Medulla oblongata (tissue), 1 donor: ENCODE results near the gene WDTC1.

ENCODE experiments used
- DNase-seq: peaks from one replicate; pipeline ENCODE4 v3.0.0-alpha.2; 2015; ENCODE audit errors: extremely low spot score

Gene WDTC1

DNA sequence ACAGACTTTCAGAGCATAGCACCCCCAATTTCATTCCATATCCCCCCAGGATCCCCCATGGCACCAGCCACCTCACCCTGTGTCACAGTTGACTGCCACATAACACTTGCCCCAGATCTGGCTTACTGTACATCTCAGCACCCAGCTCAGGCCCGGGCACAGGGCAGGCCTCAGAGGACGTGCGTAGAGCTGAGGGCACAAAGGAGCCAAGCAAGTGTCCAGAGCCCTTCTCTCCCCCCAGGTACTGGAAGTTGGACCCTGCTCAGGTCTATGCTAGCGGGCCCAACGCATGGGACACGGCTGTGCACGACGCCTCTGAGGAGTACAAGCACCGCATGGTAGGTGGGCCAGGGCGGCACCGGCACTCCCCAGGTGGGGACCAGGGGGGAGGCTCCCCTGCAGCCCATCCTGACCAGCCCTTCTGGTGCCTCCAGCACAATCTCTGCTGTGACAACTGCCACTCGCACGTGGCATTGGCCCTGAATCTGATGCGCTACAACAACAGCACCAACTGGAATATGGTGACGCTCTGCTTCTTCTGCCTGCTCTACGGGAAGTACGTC, 99.4 kb downstream of the WDTC1 start:
- DNase-seq: no peak

DNA sequence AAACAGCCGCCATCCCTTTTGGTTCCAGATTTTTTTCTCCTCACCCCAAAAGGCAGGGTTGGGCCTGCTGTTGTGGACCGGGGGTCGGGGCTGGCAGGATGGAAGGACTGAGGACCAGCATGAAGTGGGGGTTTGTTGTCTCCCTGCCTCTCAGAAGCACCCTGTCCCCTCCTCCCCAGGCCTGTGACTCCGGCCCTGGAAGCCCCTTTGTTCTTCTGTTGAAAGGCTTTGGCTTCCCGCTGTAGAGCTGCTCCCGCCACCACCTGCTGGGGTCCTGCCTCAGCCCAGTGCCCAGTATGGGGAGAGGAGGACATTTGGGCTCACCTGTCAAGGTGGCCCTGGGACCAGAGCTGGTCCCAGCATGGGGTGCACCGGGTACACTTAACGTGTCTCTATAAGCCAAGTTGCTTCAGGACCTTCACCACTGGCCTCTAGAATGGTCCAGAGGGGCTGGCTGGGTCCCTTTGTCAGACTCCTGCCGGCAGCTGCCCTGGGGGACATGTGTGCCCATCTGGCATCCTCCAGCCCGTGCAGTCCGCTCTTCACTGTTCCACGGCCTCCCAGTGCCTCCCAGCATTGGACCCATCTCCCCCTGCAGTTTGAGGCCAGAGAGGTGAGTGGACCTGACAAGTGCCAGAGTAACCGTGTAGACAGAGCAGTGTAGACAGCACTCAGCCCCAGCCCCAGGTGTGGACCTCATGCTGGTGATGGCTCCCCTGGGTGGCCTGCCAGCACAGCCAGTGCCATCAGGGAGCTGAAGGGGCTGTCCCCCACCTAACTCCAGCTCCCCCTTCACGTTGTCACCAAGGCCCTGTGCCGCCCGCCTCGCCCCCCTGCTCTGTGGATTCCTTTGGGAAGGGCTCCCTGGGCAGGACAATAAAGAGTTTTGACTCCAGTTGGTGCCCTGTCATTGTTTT, 101.3 kb downstream of the WDTC1 start:
- DNase-seq: no peak

DNA sequence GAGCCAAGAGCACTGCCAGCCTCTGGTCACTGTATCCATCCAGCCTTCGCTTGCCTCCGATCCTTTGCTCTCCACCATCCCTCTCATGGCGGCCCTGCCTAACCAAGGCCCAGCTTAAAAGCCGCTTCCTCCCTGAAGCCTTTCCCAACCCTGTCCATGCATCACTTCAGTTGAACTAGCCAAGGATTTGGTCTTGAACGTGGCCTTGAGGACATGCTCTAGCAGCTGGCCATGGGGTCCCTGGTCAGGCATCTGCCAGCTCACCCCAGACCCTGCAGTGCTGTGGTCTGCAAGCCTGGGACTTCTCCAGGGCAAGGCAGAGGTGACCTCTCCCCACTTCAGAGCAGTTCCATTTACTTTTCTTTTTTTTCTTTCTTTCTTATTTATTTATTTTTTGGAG, 102.3 kb downstream of the WDTC1 start:
- no peak for DNase-seq

DNA sequence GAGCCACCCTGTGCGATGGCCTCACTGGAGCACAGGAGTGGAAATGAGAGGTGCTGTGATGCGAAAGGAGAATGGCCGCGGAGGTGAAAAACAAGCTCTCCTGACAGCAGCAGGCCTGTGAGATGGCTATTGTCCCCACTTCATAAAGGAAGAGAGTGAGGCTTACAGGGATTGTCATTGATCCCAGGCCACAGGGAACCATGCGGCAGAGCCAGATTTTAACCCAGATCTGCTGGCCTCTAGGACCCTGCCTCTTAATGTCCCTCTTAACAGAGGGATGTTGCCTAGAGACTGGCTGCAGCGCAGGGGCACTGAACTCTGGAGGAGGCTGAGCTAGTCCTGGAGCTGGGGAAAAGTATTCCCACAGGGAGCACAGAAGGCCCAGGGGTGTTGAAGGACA, 104.3 kb downstream of the WDTC1 start:
- DNase-seq: no peak

DNA sequence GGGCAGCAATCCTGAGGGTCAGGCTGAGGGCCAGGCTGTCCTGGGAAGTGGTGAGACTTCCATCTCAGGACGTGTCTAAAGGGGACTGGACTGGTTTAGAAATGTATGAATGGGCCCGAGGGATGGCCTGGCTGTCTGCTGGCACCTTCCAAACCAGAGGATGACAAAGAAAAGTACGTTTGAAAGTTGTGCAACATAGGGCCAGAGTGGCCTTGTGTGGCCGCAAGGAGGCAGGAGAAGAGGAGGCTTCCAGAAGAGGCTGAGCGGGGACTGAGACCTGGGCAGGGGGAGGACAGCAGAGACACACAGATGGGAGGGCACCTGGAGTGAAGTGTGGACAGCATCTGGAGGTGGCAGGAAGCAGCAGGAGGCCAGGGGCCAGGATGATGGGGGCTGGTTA, 104.8 kb downstream of the WDTC1 start:
- DNase-seq: no peak

DNA sequence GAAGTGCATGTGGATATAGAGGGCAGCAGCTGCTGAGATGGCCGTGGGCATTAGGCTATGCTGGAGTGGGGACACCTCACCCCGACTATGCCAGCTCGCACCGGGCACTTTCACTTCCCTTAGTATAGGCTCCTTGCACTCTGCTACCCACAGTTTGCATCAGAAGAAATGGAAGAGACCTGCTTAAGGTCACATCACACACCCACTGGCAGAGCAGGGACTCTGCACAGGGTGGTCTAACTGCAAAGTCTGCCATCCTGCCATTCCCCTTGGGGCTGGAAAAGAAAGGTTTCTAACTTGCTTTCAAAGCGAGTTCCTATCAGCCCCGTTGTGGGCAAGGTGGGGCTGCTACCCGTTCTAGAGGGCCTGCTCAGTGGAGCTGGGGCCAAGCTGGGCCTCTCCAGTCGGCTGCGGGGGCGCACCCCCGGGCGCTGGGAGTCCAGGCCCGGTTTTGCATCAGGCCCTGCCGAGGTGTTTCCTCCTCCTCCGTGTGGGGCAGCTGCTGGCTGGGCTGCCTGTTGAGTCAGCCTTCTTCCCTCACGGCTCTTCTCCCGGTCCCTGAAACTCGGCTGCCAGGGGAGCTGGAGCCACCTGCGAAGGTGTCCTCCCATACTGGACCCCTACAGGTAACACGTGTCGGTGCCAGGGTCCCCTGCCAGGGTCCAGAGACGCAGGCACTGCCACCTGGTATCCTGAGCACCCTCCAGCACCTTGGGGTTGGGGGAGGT, 107.3 kb downstream of the WDTC1 start, which contains the start of gene SYTL1:
Gene SYTL1 (plus strand): TSS at position 498 of the 728 bp plus-strand sequence. CDS start 3,313 bp downstream, outside the sequence.
- DNase-seq: no peak

DNA sequence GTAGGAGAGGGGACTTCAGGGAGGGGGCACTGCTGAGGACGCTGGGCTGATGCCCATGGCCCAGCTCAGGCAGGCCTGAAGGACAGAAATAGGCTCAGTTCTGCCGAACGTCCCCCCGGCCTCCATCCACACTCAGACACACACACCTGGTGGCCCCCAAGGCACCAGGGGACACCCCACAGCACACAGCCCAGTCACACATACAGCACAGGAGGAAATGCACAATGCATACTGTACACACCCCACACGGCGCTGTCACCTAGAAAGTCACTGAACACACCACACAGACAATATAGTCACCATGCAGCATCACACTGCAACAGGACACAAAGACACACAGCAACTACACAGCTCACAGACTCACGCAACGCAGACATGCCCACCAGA, 108.0 kb downstream of the WDTC1 start:
- no peak for DNase-seq

DNA sequence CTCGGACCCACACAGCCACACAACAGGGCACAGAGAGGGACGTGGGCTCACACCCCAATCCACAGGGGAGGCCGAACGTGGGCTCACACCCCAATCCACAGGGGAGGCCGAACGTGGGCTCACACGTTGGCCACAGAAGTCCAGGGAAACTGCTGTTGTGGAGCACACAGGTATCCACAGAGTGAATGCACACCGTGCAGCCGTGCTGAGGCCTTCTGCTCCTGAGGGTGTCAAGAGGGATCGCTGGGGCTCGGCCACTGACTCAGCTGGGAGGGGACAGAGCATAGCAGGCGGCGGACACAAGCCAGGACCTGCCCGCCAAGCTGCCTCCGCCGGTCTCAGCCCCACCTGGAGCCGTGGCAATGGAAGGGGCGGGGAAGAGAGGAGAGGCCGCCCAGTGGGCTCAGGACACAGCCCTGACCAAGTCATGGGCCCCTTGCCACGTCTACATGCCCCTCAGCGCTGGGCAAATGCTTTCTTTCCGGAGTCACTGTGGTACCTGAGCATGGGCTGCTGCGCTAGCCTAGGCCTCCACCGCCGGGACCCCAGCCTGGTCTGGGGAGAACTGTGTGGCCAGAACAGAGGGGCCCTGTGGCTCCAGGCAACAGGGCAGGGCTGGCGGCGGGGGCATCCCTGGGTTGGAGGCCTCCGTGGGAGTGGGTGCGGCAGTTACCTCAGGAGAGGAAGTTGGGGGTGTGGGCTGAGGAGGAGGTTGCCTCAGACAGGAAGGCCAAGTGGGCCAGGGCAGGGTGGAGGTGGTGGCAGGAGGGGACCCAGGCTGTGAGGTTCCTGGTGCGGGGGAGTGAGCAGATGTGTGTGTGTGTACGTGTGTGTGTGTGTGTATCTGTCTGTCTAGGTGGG, 108.6 kb downstream of the WDTC1 start:
- no peak for DNase-seq

DNA sequence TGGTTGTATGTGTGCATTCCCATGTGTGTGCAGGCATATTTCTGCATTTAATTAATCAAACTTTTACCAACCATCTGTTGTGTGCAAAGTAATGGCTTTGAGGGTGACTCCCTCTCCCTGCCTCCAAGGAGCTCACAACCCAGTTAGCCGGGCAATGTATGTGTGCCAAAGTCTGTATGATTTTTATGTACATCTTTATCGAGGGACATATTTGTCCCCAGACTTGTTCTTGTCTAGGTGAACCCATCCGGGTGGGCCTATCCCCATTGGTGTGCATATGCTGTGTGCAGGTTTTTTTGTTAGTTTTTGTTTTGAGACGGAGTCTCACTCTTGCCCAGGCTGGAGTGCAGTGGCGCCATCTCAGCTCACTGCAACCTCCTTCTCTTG, 109.2 kb downstream of the WDTC1 start:
- no peak for DNase-seq

DNA sequence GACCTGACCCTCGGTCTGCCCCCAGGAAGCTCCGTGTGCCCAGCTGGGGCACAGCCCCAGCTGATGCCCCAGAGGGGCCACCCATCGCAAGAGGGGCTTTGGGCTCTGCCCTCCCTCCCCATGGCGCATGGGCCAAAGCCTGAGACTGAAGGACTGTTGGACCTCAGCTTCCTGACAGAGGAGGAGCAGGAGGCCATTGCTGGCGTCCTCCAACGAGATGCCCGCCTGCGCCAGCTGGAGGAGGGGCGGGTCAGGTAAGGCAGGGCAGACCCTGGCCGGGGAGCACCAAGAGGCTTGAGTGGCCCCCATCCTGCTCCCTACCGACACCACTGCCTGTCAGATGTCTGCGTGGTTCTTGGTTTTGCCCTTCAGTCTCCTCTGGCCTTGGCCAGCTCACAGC, 110.8 kb downstream of the WDTC1 start:
- DNase-seq: no peak

DNA sequence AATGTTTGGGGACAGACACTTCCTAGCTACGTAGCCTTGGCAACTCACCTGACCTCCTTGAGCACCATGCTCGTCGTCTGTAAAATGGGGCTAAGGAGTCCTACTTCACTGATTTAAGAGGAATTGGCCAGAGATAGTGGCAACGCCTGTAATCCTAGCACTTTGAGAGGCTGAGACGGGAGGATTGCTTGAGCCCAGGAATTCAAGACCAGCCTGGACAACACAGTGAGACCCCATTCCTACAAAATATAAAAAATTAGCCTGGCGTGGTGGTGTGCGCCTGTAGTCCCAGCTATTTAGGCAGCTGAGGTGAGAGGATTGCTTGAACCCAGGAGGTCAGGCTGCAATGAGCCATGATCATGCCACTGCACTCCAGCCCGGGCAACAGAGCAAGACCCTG, 111.9 kb downstream of the WDTC1 start:
- DNase-seq: no peak

DNA sequence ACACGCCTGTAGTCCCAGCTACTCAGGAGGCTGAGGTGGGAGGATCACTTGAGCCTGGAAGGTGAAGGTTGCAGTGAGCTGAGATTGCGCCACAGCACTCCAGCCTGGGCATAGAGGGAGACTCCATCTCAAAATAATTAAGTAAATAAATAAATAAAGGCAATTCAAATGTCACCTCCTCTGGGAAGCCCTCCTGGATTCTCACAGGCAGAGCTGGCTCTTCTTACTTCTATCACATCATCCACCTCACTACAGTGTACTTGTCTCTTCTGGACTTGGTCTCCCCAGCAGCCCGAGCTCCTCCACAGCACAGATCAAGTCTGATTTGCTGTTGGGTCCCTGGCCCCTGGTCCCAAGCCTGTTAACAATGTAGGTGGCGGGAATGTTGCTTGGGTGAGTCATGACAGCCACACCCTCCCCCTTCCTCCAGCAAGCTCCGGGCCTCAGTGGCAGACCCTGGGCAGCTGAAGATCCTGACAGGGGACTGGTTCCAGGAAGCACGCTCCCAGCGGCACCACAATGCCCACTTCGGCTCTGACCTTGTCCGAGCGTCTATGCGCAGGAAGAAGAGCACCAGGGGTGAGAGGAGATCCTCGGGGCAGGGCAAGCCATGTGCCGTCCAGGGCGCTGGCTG, 112.7 kb downstream of the WDTC1 start:
- DNase-seq: no peak

DNA sequence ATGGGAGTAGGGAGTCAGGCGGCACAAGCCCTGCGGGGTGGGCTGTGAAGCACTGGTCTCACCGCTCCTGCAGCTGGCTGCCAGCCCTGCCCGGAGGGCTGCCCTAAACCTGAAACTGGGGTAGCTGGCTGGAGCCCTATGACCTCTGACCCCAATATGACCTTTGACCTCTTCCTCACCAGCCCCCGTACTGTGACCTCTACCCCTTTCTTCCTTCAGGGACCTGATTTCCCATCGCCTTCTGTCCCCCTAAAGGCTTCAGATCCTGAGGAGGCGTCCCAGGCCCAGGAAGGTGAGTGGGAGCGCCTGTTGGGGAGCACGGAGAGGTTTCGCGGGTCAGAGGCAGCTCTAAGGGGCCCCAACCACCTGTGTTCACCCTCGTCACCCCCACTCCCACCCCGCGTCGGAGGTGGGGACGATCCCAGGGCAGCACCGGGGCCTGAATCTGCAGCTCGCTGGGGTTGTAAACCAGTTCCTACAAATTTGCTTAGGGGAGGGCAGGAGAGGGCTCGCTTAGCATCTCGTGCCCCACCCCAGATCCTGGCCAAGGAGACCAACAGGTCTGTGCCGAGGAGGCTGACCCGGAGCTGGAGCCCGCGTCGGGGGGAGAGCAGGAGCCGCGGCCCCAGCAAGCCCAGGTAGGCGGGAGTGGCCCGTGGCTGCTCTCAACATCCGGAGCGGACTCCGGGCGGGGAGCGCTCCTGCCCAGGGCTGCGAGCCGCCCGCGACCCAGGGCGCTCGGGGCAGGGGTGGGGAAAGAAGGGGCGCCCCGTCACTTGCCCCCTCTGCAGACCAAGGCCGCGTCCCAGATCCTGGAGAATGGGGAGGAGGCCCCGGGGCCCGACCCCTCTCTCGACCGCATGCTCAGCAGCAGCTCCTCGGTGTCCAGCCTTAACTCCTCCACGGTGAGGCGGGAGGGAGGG, 114.7 kb downstream of the WDTC1 start:
- DNase-seq: no peak

DNA sequence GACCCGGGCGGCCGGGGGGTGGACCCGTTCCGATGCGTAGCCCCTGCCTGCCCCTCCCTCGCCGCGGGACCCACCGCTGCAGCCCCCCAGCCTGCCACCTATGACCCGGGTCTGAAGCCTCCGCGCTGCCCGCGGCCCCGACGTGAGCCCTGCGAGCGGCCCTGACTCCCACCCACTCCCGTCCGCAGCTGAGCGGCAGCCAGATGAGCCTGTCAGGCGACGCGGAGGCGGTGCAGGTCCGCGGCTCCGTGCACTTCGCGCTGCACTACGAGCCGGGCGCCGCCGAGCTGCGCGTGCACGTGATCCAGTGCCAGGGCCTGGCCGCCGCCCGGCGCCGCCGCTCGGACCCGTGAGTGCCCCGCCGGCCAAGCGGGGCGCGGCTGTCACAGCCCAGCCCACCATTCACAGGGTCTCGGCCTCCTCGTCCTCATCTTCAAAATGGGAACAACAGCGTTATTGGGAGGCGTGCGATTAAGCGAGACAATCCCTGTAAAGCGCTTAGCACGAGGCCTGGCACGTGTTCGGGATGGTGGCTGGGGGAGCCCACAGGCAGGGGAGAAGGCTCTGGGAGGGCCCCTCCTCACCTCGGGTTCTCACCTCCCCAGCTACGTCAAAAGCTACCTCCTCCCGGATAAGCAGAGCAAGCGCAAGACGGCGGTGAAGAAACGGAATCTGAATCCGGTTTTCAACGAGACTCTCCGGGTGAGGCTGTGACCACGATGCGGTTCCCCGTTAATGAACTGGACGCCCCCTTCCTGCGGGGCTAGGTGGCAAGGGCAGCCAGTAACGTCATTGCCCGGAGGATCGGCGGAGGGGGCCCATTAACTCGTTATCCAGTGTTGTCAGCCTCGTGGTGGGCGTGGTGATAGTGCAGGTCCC, 115.6 kb downstream of the WDTC1 start:
- DNase-seq: no peak

DNA sequence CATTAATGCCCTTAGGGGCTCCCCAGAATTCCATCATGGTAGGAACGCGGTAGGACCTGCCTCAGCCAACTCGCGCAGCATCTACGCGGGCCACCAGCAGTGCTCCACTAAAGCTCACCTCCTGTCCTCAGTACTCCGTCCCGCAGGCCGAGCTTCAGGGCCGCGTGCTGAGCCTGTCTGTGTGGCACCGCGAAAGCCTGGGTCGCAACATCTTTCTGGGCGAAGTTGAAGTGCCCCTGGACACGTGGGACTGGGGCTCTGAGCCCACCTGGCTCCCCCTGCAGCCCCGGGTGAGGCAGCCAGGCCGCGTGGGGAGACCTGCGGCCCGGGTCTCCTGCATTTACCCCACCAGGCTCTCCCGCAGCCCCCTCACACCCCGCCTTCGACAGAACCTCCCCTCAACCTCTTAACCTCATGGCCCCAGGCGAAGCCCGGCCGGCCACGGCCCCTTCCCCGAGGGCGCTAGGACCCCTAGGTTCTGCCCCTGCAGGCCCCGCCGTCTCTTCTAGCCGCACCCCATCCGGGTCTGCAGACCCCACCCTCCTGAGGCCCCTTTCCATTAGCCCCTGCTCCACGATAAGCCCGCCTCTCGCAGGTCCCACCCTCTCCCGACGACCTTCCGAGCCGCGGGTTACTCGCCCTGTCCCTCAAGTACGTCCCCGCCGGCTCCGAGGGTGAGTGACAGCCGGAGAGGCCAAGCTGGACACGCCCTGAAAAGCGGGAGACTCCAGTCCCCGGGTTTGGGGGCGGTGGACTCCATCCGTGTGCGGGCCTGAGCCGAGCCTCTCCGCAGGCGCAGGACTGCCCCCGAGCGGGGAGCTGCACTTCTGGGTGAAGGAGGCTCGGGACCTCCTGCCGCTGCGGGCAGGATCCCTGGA, 116.5 kb downstream of the WDTC1 start:
- DNase-seq: no peak

DNA sequence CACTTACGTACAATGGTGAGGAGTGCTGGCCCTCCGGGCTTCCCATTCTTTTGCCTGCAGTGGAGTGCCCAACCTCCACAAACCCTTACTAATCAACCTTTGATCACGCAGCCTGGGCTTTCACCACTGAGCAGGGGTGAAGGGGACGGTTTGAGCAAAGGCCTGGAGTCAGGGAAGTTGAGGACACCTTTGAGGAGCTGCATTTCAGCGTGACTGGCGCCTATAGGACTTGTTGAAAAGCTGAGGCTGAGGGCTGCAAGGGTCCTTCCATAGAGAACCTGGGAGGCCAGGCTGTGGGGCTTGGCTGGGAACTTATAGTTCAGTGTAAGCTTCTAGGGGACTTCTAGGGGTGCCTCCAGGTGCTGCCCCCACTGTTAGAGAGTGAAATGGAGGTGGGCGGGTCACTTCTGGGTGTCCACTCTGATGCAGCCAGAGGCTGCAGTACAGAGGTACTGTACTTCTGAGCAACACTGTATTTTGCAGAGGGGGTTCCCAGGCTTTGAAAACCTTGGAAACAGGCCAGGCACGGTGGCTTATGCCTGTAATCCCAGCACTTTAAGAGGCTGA, 117.2 kb downstream of the WDTC1 start:
- no peak for DNase-seq

DNA sequence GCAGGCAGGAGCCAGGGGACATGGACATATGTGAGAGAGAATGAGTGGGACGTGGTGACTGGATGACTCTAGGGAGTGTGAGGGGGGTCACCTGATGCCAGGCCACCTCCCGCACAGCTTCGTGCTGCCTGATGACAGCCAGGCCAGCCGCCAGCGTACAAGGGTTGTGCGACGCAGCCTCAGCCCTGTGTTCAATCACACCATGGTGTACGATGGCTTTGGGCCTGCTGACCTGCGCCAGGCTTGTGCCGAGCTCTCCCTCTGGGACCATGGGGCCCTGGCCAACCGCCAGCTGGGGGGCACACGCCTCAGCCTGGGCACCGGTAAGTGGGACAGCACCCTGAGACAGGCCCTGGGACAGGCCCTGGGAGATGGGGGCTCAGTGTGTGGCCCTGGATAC, 118.7 kb downstream of the WDTC1 start:
- DNase-seq: no peak

DNA sequence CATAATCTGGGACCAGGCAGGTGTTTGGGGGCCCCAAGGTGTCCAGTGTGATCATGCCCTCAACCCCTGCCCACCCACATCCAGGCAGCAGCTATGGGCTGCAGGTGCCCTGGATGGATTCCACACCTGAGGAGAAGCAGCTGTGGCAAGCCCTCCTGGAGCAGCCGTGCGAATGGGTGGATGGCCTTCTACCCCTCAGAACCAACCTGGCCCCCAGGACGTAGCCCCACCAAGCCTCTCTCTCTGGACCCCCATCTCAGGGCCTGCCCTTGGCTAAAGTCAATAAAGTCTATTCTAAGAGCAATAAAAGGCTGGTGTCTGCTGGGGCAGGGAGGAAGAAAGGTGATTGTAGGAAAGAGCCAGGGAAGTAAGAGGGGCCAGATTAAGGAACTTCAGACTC, 119.2 kb downstream of the WDTC1 start:
- DNase-seq: no peak
